Mesenchymal stem cell (in vitro differentiated cells and primary cell): Measurements from ENCODE around the gene SLC5A5.

ENCODE experiments used
- DNase-seq: peaks from one replicate; pipeline ENCODE4 v3.0.0-alpha.2; 2013
- H2AFZ ChIP-seq: one replicate; pipeline ENCODE4 v1.6.1; 2013; ENCODE audit warnings: low read depth, mild to moderate bottlenecking, control low read depth, inconsistent platforms, low read length, moderate library complexity
- H2AK5ac ChIP-seq: 2 replicates; pipeline ENCODE4 v1.6.1; 2013; ENCODE audit warnings: low read length, moderate library complexity, mild to moderate bottlenecking, inconsistent platforms; ENCODE audit not compliant: severe bottlenecking
- H2BK120ac ChIP-seq: one replicate; pipeline ENCODE4 v1.6.1; 2013; ENCODE audit warnings: low read depth, mild to moderate bottlenecking, inconsistent platforms, low read length, moderate library complexity
- H2BK12ac ChIP-seq, 2 experiments: one replicate each; pipeline ENCODE4 v1.6.1; 2013; ENCODE audit warnings: inconsistent platforms in 2 of 2, low read length in 2 of 2, mild to moderate bottlenecking in 2 of 2, moderate library complexity in 2 of 2, control low read depth in 1 of 2
- H2BK15ac ChIP-seq: one replicate; pipeline ENCODE4 v1.6.1; 2013; ENCODE audit warnings: mild to moderate bottlenecking, low read depth, inconsistent platforms; ENCODE audit not compliant: poor library complexity, severe bottlenecking
- H2BK5ac ChIP-seq: 2 replicates; pipeline ENCODE4 v1.6.1; 2013; ENCODE audit warnings: low read depth, mild to moderate bottlenecking, low read length, control low read depth, inconsistent platforms; ENCODE audit not compliant: poor library complexity, severe bottlenecking
- H3K14ac ChIP-seq, 2 experiments: one replicate each; pipeline ENCODE4 v1.6.1; 2013; ENCODE audit warnings: inconsistent platforms in 2 of 2, low read length in 2 of 2, control low read depth in 1 of 2, mild to moderate bottlenecking in 1 of 2, moderate library complexity in 1 of 2
- H3K18ac ChIP-seq, 2 experiments: one replicate each; pipeline ENCODE4 v1.6.1; 2013; ENCODE audit warnings: inconsistent platforms in 2 of 2, low read length in 2 of 2, control low read depth in 1 of 2, low read depth in 1 of 2, mild to moderate bottlenecking in 1 of 2
- H3K23ac ChIP-seq, 2 experiments: one replicate each; pipeline ENCODE4 v1.6.1; 2013; ENCODE audit warnings: inconsistent platforms in 2 of 2, low read length in 2 of 2, mild to moderate bottlenecking in 2 of 2, moderate library complexity in 2 of 2, control low read depth in 1 of 2
- H3K27ac ChIP-seq: 2 replicates; pipeline ENCODE4 v1.5.1; 2013; ENCODE audit warnings: mild to moderate bottlenecking, moderate library complexity, low read length, control low read depth, inconsistent platforms; ENCODE audit not compliant: poor library complexity, severe bottlenecking
- H3K27me3 ChIP-seq, 2 experiments: 2 replicates each; pipeline versions ENCODE4 v1.6.1 to v1.7.0; 2013; ENCODE audit warnings: low read length in 2 of 2, mild to moderate bottlenecking in 2 of 2, moderate library complexity in 2 of 2, control low read depth in 1 of 2, inconsistent platforms in 1 of 2; ENCODE audit not compliant: control insufficient read depth in 1 of 2, insufficient read depth in 1 of 2
- H3K36me3 ChIP-seq, 2 experiments: 2 replicates each; pipeline versions ENCODE4 v1.6.1 to v1.7.0; 2013; ENCODE audit warnings: low read length in 2 of 2, control low read depth in 1 of 2, inconsistent platforms in 1 of 2, low read depth in 1 of 2, mild to moderate bottlenecking in 1 of 2; ENCODE audit not compliant: insufficient read depth in 2 of 2, control insufficient read depth in 1 of 2
- H3K4ac ChIP-seq, 2 experiments: one replicate each; pipeline ENCODE4 v1.6.1; 2013; ENCODE audit warnings: inconsistent platforms in 2 of 2, low read length in 2 of 2, mild to moderate bottlenecking in 2 of 2, moderate library complexity in 2 of 2, control low read depth in 1 of 2, low read depth in 1 of 2
- H3K4me1 ChIP-seq: 2 replicates; pipeline ENCODE4 v1.6.1; 2013; ENCODE audit warnings: low read depth, low read length, control low read depth; ENCODE audit not compliant: control insufficient read depth, insufficient read depth
- H3K4me2 ChIP-seq: 2 replicates; pipeline ENCODE4 v1.6.1; 2013; ENCODE audit warnings: low read length, mild to moderate bottlenecking, inconsistent platforms; ENCODE audit not compliant: poor library complexity, severe bottlenecking
- H3K4me3 ChIP-seq, 2 experiments: 2 replicates each; pipeline versions ENCODE4 v1.5.1 to v1.7.0; 2013; ENCODE audit warnings: low read length in 2 of 2, mild to moderate bottlenecking in 2 of 2, control low read depth in 1 of 2, low read depth in 1 of 2; ENCODE audit not compliant: insufficient read depth in 1 of 2
- H3K79me1 ChIP-seq: replicated peaks from 2 replicates; pipeline ENCODE4 v1.6.1; 2013; ENCODE audit warnings: mild to moderate bottlenecking, control low read depth, low read length, inconsistent platforms; ENCODE audit not compliant: poor library complexity, severe bottlenecking
- H3K9ac ChIP-seq: 2 replicates; pipeline ENCODE4 v1.7.0; 2013; ENCODE audit warnings: mild to moderate bottlenecking, low read length, moderate library complexity
- H3K9me3 ChIP-seq: 2 replicates; pipeline ENCODE4 v1.7.0; 2013; ENCODE audit warnings: mild to moderate bottlenecking, low read length; ENCODE audit not compliant: control insufficient read depth
- H4K8ac ChIP-seq: one replicate; pipeline ENCODE4 v1.6.1; 2013; ENCODE audit warnings: inconsistent platforms, mild to moderate bottlenecking, low read length, moderate library complexity
- H4K91ac ChIP-seq: one replicate; pipeline ENCODE4 v1.6.1; 2013; ENCODE audit warnings: mild to moderate bottlenecking, low read length, inconsistent platforms
- WGBS: methylation state at CpG from one replicate; pipeline ENCODE4 v1.1.7; 2013; ENCODE audit warnings: mixed read lengths; 5-methylcytosine and 5-hydroxymethylcytosine counted together

Gene SLC5A5

DNA sequence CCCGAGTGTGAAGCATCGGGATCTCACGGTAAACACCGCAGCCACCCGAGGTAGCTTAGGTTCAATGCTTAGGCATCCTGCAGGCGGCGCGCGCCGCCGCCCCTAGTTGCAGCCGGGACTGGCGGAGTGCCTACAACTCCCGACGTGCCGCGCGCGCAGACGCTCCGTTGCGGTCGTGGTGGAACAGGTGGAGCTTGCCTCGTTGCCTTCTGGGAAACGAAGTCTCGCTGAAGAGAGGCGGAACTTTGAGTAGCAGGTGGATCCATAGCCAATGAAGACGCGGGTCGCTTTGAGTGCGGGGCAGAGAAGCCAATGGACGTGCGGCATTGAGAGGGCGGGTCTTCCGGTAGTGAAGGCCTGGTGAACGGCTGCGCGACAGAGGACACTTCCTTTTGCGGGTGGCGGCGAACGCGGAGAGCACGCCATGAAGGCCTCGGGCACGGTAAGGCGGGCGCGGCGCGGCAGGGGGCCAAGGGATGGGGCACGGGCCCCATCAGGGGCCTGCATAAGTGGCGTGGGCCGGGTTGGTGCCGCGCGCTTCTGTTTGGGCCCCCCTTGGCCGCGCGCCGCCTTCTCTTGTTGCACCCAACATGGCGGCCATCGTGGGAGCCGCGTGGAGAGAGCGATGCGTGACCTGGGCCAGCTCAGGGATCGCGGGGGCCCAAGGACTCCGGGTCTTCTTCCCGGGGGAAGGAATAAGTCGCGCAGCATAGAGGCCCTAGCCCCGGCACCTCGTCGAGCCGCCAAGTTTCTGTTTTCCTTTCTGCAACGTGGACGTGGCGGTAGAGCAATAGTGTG lies 12.0 kb upstream of the SLC5A5 start, which contains the start of gene RPL18A:
RPL18A (plus strand) TSS at position 378 of the 798 bp plus-strand sequence; CDS start at position 425, 47 bp downstream.
- H3K27me3 ChIP-seq, result no peaks in the 10 kb centered on the region
- H3K79me1 ChIP-seq, result no peaks in the 10 kb centered on the region
- H3K4me3 ChIP-seq, result peak within 1 kb of the TSS; percentile 83 to 100
- H2BK12ac ChIP-seq, result no peak within 1 kb of the TSS
- peak within 1 kb of the TSS in 1 of 2 experiments; percentile 71 for H3K23ac ChIP-seq
- H4K8ac ChIP-seq, result peak within 1 kb of the TSS; percentile 56
- WGBS, result under 1% methylated on average over 80 of the region's 80 CpGs
- H3K9ac ChIP-seq, result peak within 1 kb of the TSS; percentile 99
- no peaks in the 10 kb centered on the region for H3K9me3 ChIP-seq
- H4K91ac ChIP-seq, result peak within 1 kb of the TSS; percentile 46
- peak within 1 kb of the TSS; percentile 68 to 89 for H3K18ac ChIP-seq
- peak within 1 kb of the TSS; percentile 69 for H2AFZ ChIP-seq
- DNase-seq, result peak; percentile 100
- peaks cover 34 to 40% of the 10 kb centered on the region in 2 experiments for H3K36me3 ChIP-seq
- H2BK120ac ChIP-seq, result no peak within 1 kb of the TSS
- H2AK5ac ChIP-seq, result peak within 1 kb of the TSS; percentile 72
- peak within 1 kb of the TSS; percentile 80 for H3K4me2 ChIP-seq
- H3K14ac ChIP-seq, result no peak within 1 kb of the TSS
- peak within 1 kb of the TSS; percentile 57 to 92 for H3K4ac ChIP-seq
- H3K4me1 ChIP-seq, result peaks cover 25% of the 10 kb centered on the region
- no peak within 1 kb of the TSS for H2BK15ac ChIP-seq
- peak within 1 kb of the TSS; percentile 30 for H3K27ac ChIP-seq
- H2BK5ac ChIP-seq, result peak within 1 kb of the TSS; percentile 86

DNA sequence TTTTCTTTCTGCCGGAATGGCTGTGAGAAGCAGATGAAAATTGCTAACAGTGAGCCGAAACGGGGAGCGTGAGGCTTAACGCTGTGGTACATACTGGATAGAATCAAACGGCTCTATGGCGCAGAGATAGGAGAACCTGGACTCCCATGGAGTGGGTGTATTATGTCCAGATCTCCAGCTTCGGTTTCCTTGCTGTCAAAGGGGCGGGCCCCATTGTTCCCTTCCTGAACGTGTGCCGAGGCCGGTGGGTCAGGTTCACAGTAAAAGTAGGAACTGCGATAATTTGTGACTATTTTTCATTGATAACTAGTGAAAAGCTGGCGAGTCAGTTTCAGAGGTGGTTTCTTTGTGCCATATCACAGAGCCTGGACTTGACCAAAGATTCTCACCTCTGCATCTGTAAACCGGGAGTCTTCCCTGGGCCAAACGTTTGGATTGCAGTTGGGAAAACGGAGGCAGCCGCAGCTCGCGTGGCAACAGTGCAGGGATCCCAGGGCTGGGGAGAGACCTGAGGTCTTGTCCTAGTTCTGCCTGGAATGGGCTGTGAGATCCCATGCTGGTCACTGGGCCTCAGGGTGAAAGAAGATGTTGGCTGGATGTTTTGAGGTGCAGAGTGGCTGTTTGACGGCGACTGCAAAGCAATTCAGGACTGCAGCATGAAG lies 11.3 kb upstream of the SLC5A5 start:
- Histone ChIP-seq H3K27me3 (no peaks in the 10 kb centered on the region), H2AK5ac (peak overlapping the region; percentile 72), H3K18ac (peak overlapping the region; percentile 68 to 89), H2BK5ac (peak overlapping the region; percentile 86), H3K4me1 (peaks cover 25% of the 10 kb centered on the region), H3K4me3 (peak overlapping the region; percentile 83 to 100), H3K4ac (peak overlapping the region; percentile 57 to 92), H2BK15ac (no peak overlapping the region), H3K36me3 (peaks cover 40 to 47% of the 10 kb centered on the region in 2 experiments), H3K9ac (peak overlapping the region; percentile 99), H3K9me3 (no peaks in the 10 kb centered on the region), H3K23ac (peak overlapping the region in 1 of 2 experiments; percentile 71), H2AFZ (no peak overlapping the region), H3K27ac (peak overlapping the region; percentile 30), H3K4me2 (peak overlapping the region; percentile 80), H4K91ac (peak overlapping the region; percentile 46), H3K79me1 (no peaks in the 10 kb centered on the region), H2BK12ac (no peak overlapping the region), H2BK120ac (no peak overlapping the region), H3K14ac (no peak overlapping the region), H4K8ac (peak overlapping the region; percentile 35)
- under 1% methylated on average over 21 of the region's 22 CpGs for WGBS
- no peak for DNase-seq

- H3K23ac ChIP-seq, result peak overlapping the region in 1 of 2 experiments; percentile 14
- H3K4me2 ChIP-seq, result peak overlapping the region; percentile 80
- H3K4me3 ChIP-seq, result peak overlapping the region; percentile 83 to 100
- peak overlapping the region; percentile 99 for H3K9ac ChIP-seq
- H3K4ac ChIP-seq, result peak overlapping the region in 1 of 2 experiments; percentile 14
- no peak overlapping the region for H2AFZ ChIP-seq
- H2BK15ac ChIP-seq, result no peak overlapping the region
- peaks cover 25% of the 10 kb centered on the region for H3K4me1 ChIP-seq
- no peaks in the 10 kb centered on the region for H3K27me3 ChIP-seq
- H3K9me3 ChIP-seq, result no peaks in the 10 kb centered on the region
- peaks cover 46 to 51% of the 10 kb centered on the region in 2 experiments for H3K36me3 ChIP-seq
- DNase-seq, result peak; percentile 50
- no peaks in the 10 kb centered on the region for H3K79me1 ChIP-seq
- no peak overlapping the region for H3K14ac ChIP-seq
- no peak overlapping the region for H2BK5ac ChIP-seq
- H2BK12ac ChIP-seq, result no peak overlapping the region
- no peak overlapping the region for H4K91ac ChIP-seq
- H3K27ac ChIP-seq, result no peak overlapping the region
- H4K8ac ChIP-seq, result no peak overlapping the region
- no peak overlapping the region for H2AK5ac ChIP-seq
- H2BK120ac ChIP-seq, result no peak overlapping the region
- 14% methylated on average over 2 of the region's 7 CpGs for WGBS
- H3K18ac ChIP-seq, result peak overlapping the region in 1 of 2 experiments; percentile 1
Observed at GRCh38 chr19:17860993-17861360, 10.8 kb upstream of the SLC5A5 start.
